Endodermal cell (in vitro differentiated cells): ENCODE measurements around the gene MAS1. TPM values are rescaled to one million over a fixed set of nuclear protein-coding genes. Genes with fewer than 3 reads are reported as not detected.

ENCODE experiments used
- DNase-seq: peaks from one replicate; pipeline ENCODE4 v3.0.0-alpha.2; 2017
- H3K27ac ChIP-seq: 2 replicates; pipeline ENCODE4 v1.5.1; 2013; ENCODE audit warnings: mild to moderate bottlenecking, low read depth, low read length, moderate library complexity
- H3K27me3 ChIP-seq: 2 replicates; pipeline ENCODE4 v1.6.1; 2013; ENCODE audit warnings: mild to moderate bottlenecking, low read length, moderate library complexity; ENCODE audit not compliant: insufficient read depth, control insufficient read depth, poor library complexity, severe bottlenecking
- H3K36me3 ChIP-seq: 2 replicates; pipeline ENCODE4 v1.7.0; 2013; ENCODE audit warnings: mild to moderate bottlenecking, low read length, moderate library complexity; ENCODE audit not compliant: control insufficient read depth, insufficient read depth
- H3K4me1 ChIP-seq: one replicate; pipeline ENCODE4 v1.7.0; 2013; ENCODE audit warnings: low read length; ENCODE audit not compliant: control insufficient read depth, insufficient read depth
- H3K4me3 ChIP-seq: 2 replicates; pipeline ENCODE4 v1.5.1; 2013; ENCODE audit warnings: mild to moderate bottlenecking, low read length, moderate library complexity
- H3K9ac ChIP-seq: 2 replicates; pipeline ENCODE4 v1.6.1; 2013; ENCODE audit warnings: mild to moderate bottlenecking, low read length, moderate library complexity; ENCODE audit not compliant: poor library complexity, severe bottlenecking; ENCODE audit errors: extremely low read depth
- H3K9me3 ChIP-seq: 2 replicates; pipeline ENCODE4 v1.6.1; 2013; ENCODE audit warnings: mild to moderate bottlenecking, low read length, moderate library complexity; ENCODE audit not compliant: control insufficient read depth
- H3K27ac Mint-ChIP-seq: 2 replicates; pipeline ENCODE4 v1.8.0; 2020; ENCODE audit warnings: mixed read lengths
- H3K27me3 Mint-ChIP-seq: 2 replicates; pipeline ENCODE4 v1.8.0; 2021; ENCODE audit warnings: mild to moderate bottlenecking, mixed read lengths; ENCODE audit not compliant: insufficient read depth
- H3K36me3 Mint-ChIP-seq: 2 replicates; pipeline ENCODE4 v1.8.0; 2020; ENCODE audit warnings: low read depth, mixed read lengths
- H3K4me1 Mint-ChIP-seq: 2 replicates; pipeline ENCODE4 v1.8.0; 2020; ENCODE audit warnings: mixed read lengths
- H3K4me3 Mint-ChIP-seq: 2 replicates; pipeline ENCODE4 v1.8.0; 2020; ENCODE audit warnings: mild to moderate bottlenecking, moderate library complexity, mixed read lengths
- H3K9me3 Mint-ChIP-seq: 2 replicates; pipeline ENCODE4 v1.8.0; 2020; ENCODE audit warnings: mild to moderate bottlenecking, mixed read lengths
- CTCF ChIP-seq: fragments of 200-600 bp; sonication (generic); conservative IDR thresholded peaks from 2 replicates; pipeline ENCODE4 v1.5.0; 2021; ENCODE audit warnings: antibody characterized with exemption, mild to moderate bottlenecking
- WGBS, 2 experiments: methylation state at CpG; one replicate each; pipeline versions ENCODE4 v1.1.5 to v1.1.7; 2013; ENCODE audit warnings: missing lambda C conversion rate in 2 of 2, mixed read lengths in 1 of 2; ENCODE audit not compliant: insufficient coverage in 1 of 2, insufficient read length in 1 of 2; 5-methylcytosine and 5-hydroxymethylcytosine counted together
- total RNA-seq, 2 donors: library from RNA; stranded (reverse); fragmentation: NEBNext Ultra II Directional in 1 of 2; extraction: Animal tissue kit (Norgen Biotek cat#: 25700) in 1 of 2; gene quantifications; 2 replicates in 1 of 2; 3 replicates in 1 of 2; pipeline ENCODE4 v1.2.1, GENCODE V29; 2021

MAS1 gene
- total RNA-seq, 2 donors from 2014 or later = not detected

DNA sequence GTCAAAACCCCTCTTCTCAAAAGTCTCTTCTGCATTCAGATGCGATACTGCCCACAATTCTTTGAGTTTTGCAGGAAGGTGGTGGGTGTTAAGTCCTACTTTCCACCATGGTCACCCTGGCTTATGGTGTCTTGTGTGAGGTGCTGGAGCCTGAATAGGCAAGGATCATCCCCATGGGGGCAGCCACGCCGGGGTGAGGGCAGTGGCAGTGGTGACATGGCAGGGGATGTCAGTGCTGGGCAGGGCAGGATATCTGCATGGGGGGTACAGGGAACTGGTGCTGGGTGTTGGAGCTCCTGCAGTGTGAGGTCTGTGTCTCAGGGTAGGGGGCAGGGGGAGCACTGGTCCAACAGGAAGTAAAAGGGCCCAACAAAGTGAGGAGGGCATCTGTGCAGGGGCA lies 2.3 kb downstream of the MAS1 start:
- 88% methylated on average over 3 of the region's 3 CpGs; no CpG with 5 or more reads in 1 of the 2 experiments for WGBS, 2 experiments
- Histone ChIP-seq H3K4me3 (no peak overlapping the region), H3K27me3 (peaks cover 21% of the 10 kb centered on the region), H3K27ac (no peak overlapping the region), H3K9ac (no peak overlapping the region), H3K9me3 (no peaks in the 10 kb centered on the region), H3K4me1 (no peaks in the 10 kb centered on the region), H3K36me3 (no peaks in the 10 kb centered on the region)
- Mint-ChIP-seq H3K27ac (no peak overlapping the region), H3K27me3 (peaks cover 25% of the 10 kb centered on the region), H3K9me3 (peaks cover 9% of the 10 kb centered on the region), H3K4me1 (no peaks in the 10 kb centered on the region), H3K36me3 (no peaks in the 10 kb centered on the region), H3K4me3 (no peak overlapping the region)
- no peak for DNase-seq
- TF ChIP-seq CTCF = no peak

- WGBS, 2 experiments = 91% methylated on average over 4 of the region's 4 CpGs; no CpG with 5 or more reads in 1 of the 2 experiments
- H3K9me3 Mint-ChIP-seq = peaks cover 9% of the 10 kb centered on the region
- no peak overlapping the region for H3K27ac ChIP-seq
Observed at GRCh38 chr6:159894991-159895390, 4.2 kb downstream of the MAS1 start.

DNA sequence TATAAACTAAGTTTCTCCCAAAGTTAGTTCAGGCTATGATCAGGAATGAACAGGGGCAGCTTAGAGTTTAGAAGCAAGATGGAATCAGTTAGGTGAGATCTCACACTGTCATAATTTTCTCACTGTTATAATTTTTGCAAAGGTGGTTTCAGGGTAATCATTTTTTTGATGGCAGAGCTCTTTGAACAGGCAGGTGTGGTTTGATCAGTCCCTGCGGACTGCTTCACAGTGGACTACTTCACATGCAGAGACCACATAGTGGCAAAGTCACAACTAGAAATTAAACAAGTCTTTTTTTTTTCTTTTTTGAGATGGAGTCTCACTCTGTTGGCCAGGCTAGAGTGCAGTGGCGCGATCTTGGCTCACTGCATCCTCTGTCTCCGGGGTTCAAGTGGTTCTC lies 6.8 kb downstream of the MAS1 start:
- H3K27ac Mint-ChIP-seq = no peak overlapping the region

More at GRCh38 chr6:159894991-159895390, 4.2 kb downstream of the MAS1 start:
- Mint-ChIP-seq H3K4me3 (no peak overlapping the region), H3K4me1 (no peaks in the 10 kb centered on the region), H3K36me3 (no peaks in the 10 kb centered on the region), H3K27ac (no peak overlapping the region), H3K27me3 (peaks cover 19% of the 10 kb centered on the region)
- Histone ChIP-seq H3K4me1 (no peaks in the 10 kb centered on the region), H3K9me3 (no peaks in the 10 kb centered on the region), H3K27me3 (peaks cover 14% of the 10 kb centered on the region), H3K4me3 (no peak overlapping the region), H3K36me3 (no peaks in the 10 kb centered on the region), H3K9ac (no peak overlapping the region)
- no peak for DNase-seq
- TF ChIP-seq CTCF = no peak

More for the DNA sequence above, 6.8 kb downstream of the MAS1 start:
- Mint-ChIP-seq H3K9me3 (peaks cover 9% of the 10 kb centered on the region), H3K27me3 (peaks cover 15% of the 10 kb centered on the region), H3K4me1 (no peaks in the 10 kb centered on the region), H3K36me3 (no peaks in the 10 kb centered on the region), H3K4me3 (no peak overlapping the region)
- DNase-seq = no peak
- Histone ChIP-seq H3K36me3 (no peaks in the 10 kb centered on the region), H3K9ac (no peak overlapping the region), H3K27ac (no peak overlapping the region), H3K9me3 (no peaks in the 10 kb centered on the region), H3K27me3 (peaks cover 23% of the 10 kb centered on the region), H3K4me3 (no peak overlapping the region), H3K4me1 (no peaks in the 10 kb centered on the region)
- TF ChIP-seq CTCF = no peak
- 85 to 92% methylated on average over 3 to 4 of the region's 4 CpGs for WGBS, 2 experiments
